Neutrophil (primary cell): ENCODE results near the gene MAP3K7.

Source experiments
- H3K27ac ChIP-seq: fragments of 200-600 bp; sonication (generic); 2 replicates; pipeline ENCODE4 v1.5.1; 2016; ENCODE audit warnings: mild to moderate bottlenecking, moderate library complexity
- H3K27me3 ChIP-seq: fragments of 200-600 bp; sonication (generic); 2 replicates; pipeline ENCODE4 v1.6.0; 2016; ENCODE audit warnings: mild to moderate bottlenecking
- H3K36me3 ChIP-seq: fragments of 200-600 bp; sonication (generic); 2 replicates; pipeline ENCODE4 v1.5.1; 2017
- H3K4me1 ChIP-seq, 2 experiments: fragments of 200-600 bp in 1 of 2; sonication (generic) in 1 of 2; 1 replicate in 1 of 2; 2 replicates in 1 of 2; pipeline versions ENCODE4 v1.5.1 to v1.6.1; 2013 to 2016; ENCODE audit warnings: low read depth in 1 of 2, low read length in 1 of 2, mild to moderate bottlenecking in 1 of 2, moderate library complexity in 1 of 2; ENCODE audit not compliant: control insufficient read depth in 1 of 2, insufficient read depth in 1 of 2
- H3K4me3 ChIP-seq, 2 experiments: fragments of 200-600 bp in 1 of 2; sonication (generic) in 1 of 2; 1 replicate in 1 of 2; 2 replicates in 1 of 2; pipeline ENCODE4 v1.5.1; 2013 to 2016; ENCODE audit warnings: low read depth in 1 of 2, low read length in 1 of 2, mild to moderate bottlenecking in 1 of 2, moderate library complexity in 1 of 2
- H3K9me3 ChIP-seq: fragments of 200-600 bp; sonication (generic); 2 replicates; pipeline ENCODE4 v1.5.1; 2016
- TF ChIP-seq, protein P1 (sequence below): fragments of 200-600 bp; sonication (generic); IDR thresholded peaks from 2 replicates; pipeline ENCODE4 v1.5.1; 2016; ENCODE audit warnings: antibody characterized with exemption

Gene MAP3K7

DNA sequence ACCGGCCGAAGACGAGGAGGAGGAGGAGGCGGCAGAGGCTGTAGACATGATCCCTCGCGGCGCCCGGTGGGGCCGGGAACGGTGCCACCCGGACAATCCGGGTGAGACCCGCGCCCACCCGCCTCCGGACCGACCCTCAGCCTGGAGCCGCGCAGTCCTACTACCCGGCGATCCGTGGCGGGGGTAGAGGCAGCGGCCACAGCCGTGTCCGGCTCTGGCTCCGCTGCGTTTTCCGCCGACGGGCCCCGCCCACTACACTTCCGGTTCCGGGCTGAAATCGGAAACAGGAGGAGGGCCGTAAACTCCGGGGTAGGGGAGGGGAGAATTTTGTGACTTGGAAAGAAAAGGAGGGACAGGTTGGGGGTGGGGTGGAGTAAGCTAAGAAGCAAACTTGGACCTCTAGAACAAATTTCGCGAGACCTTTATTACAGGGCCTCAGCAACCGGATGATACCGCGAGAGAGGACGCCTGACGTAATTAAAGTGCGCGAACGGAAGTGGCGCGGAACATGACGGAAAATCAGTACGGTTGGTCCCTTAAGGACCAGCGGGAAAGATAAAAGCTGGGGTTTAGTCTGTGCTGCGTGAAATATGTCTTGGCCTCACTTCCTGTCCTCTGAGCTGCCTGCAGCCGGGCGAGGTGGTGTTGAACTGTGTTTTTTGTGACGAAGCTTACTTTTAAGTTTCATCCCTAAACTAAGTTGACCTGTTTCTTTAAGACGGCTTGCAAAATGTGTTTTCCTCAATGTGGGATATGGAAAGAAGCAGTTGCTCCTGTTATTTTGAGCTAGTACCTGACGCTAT, at the start of gene MAP3K7:
Gene MAP3K7, minus strand, starts transcription at position 237 of the 803 bp plus-strand sequence. Its CDS starts 189 bp downstream, at position 48.
- H3K9me3 ChIP-seq = no peaks in the 10 kb centered on the region
- peaks cover 45% of the 10 kb centered on the region for H3K27me3 ChIP-seq
- TF ChIP-seq, protein P1, sequence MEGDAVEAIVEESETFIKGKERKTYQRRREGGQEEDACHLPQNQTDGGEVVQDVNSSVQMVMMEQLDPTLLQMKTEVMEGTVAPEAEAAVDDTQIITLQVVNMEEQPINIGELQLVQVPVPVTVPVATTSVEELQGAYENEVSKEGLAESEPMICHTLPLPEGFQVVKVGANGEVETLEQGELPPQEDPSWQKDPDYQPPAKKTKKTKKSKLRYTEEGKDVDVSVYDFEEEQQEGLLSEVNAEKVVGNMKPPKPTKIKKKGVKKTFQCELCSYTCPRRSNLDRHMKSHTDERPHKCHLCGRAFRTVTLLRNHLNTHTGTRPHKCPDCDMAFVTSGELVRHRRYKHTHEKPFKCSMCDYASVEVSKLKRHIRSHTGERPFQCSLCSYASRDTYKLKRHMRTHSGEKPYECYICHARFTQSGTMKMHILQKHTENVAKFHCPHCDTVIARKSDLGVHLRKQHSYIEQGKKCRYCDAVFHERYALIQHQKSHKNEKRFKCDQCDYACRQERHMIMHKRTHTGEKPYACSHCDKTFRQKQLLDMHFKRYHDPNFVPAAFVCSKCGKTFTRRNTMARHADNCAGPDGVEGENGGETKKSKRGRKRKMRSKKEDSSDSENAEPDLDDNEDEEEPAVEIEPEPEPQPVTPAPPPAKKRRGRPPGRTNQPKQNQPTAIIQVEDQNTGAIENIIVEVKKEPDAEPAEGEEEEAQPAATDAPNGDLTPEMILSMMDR = no peak
- peak within 1 kb of the TSS; percentile 93 for H3K27ac ChIP-seq
- H3K4me1 ChIP-seq = peaks cover 17% of the 10 kb centered on the region in 2 experiments
- H3K4me3 ChIP-seq = peak within 1 kb of the TSS; percentile 89 to 98
- no peaks in the 10 kb centered on the region for H3K36me3 ChIP-seq

DNA sequence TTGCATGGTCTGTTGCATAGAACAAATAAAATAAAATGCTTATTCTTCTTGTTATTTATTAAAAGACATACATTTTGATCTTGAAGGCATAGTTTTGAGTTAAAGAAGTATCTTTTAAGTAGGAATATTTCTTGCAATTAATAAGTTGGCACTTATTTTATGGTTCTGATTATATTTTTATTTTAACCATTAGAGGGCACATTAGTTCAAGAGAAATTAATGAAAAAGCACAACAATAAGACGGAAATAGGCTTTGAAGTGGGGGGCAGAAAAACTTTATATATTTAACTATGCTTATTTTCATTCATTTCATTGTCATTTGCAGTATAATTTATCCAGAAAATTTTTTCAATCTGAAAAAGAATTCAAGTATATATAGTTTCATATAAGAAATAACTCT, 44.2 kb upstream of the MAP3K7 start:
- no peaks in the 10 kb centered on the region for H3K9me3 ChIP-seq
- peaks cover 19% of the 10 kb centered on the region for H3K27me3 ChIP-seq

DNA sequence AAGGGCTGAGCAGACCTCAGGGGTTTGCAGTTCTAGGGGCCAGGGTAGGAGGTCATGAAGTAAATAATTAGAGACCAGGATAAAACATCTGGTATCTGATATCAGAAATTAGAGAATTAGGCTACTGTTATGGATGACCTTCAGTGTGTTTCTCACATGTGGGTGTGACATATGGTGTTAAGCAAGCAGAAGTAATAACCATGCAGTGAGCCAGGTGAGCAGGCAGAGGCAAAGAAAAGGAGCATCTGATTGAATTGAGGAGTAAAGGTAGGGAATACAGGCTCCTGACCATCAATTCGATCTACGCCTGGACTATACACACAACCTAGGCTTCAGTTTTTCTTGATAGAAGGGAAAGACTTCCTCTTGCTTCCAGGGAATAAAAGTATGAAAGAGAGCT, 34.7 kb upstream of the MAP3K7 start:
- H3K4me1 ChIP-seq = no peaks in the 10 kb centered on the region
- no peak overlapping the region for H3K27ac ChIP-seq
- H3K27me3 ChIP-seq = peaks cover 53% of the 10 kb centered on the region
- TF ChIP-seq, protein P1 = no peak
- H3K9me3 ChIP-seq = no peaks in the 10 kb centered on the region
- no peak overlapping the region for H3K4me3 ChIP-seq
- H3K36me3 ChIP-seq = no peaks in the 10 kb centered on the region

More for the DNA sequence above, 44.2 kb upstream of the MAP3K7 start:
- no peak overlapping the region for H3K4me3 ChIP-seq
- no peaks in the 10 kb centered on the region for H3K36me3 ChIP-seq
- H3K4me1 ChIP-seq = no peaks in the 10 kb centered on the region
- TF ChIP-seq, protein P1 = no peak
- no peak overlapping the region for H3K27ac ChIP-seq

DNA sequence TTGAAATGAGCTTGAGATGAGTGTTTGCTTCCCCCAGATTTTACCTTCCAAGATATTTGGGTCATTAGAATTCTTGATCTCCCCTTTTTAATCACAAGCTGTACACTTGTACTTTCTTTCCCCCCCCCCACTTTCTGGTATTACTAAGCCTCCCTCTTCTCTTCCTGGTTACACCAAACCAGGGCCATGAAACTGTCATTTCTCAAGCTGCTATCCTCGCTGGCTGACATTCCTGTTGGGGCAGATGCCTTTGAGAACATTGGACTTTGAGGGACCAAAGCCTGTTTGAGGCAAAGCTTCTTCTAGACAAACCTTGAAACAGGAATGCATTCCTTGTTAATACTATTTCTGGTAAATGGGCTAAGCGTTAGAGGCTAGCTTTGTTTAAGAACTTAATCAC, 32.3 kb upstream of the MAP3K7 start:
- Histone ChIP-seq H3K4me1 (no peaks in the 10 kb centered on the region), H3K27ac (no peak overlapping the region), H3K9me3 (no peaks in the 10 kb centered on the region), H3K27me3 (peaks cover 76% of the 10 kb centered on the region), H3K4me3 (no peak overlapping the region), H3K36me3 (no peaks in the 10 kb centered on the region)
- TF ChIP-seq, protein P1 = no peak

DNA sequence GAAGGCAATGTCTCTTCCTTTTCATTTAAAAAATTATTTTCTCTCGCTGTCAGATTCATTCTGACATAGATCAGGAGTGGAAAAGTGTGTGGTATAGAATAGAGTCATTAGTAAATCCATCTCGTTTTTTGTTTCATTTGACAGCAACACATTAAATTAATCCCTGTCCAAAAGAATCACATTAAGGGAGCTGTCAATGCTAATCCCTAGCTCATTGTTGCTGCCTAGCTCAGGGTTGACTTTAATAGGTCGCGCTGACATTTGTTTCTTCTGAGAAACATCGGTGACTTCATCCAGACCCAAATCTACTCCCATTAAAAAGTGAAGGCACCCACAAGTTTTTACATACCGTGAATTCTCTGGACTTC, 25.4 kb upstream of the MAP3K7 start:
- Histone ChIP-seq H3K36me3 (no peaks in the 10 kb centered on the region), H3K9me3 (no peaks in the 10 kb centered on the region), H3K4me3 (no peak overlapping the region), H3K4me1 (peaks cover 0 to 7% of the 10 kb centered on the region in 2 experiments), H3K27me3 (peaks cover 99% of the 10 kb centered on the region), H3K27ac (no peak overlapping the region)
- TF ChIP-seq, protein P1 = no peak
